ENCODE data around the gene TMEM151B.

GRCh38 chr6:44250718-44251123 is 19.5 kb upstream of the TMEM151B start:
- no peak for TF ChIP-seq TAF1 (IDR thresholded peaks at IDR 0.05; ENCODE audit: low read depth, low read length)
- peak; percentile 50 for TF ChIP-seq POLR2A (IDR thresholded peaks at IDR 0.05; ENCODE audit: low read depth, low read length)
